SU-DHL-6 (cell line): ENCODE data around the gene BMERB1.

Experiments used
- CTCF ChIP-seq: fragments of 200-600 bp; sonication (generic); IDR thresholded peaks from one replicate; pipeline ENCODE4 v1.5.1; 2017; ENCODE audit warnings: antibody characterized with exemption, mild to moderate bottlenecking, low read length, moderate library complexity; ENCODE audit not compliant: insufficient read depth, poor library complexity, severe bottlenecking
- EZH2phosphoT487 ChIP-seq: fragments of 200-600 bp; sonication (generic), shearing (Covaris generic); conservative IDR thresholded peaks from 2 replicates; pipeline ENCODE4 v1.6.1; 2018; ENCODE audit warnings: mild to moderate bottlenecking, antibody characterized with exemption, low read length, moderate library complexity, mixed read lengths

DNA sequence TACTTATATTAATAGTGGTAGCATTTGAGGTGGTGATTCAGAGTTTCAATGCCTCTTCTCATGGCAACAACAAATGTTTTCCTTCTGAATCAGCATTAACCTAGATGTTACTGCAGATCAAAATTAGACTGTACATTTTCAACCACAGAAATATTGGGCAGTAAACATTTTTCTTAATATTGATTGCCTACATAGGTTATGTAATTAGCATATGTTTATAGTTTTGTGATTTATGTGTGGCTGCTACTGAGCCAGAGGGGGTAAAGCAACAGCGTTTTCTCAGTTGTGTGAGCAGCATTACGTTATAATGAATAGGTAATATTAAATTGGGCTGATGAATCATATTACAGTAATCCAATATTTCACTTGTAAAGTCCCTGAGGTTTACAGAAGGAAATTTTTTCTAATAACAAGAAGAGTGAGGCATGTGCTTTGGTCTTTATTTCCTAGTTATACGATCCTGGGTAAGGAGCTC, 18.8 kb upstream of the BMERB1 start:
- no peak for TF ChIP-seq CTCF
- TF ChIP-seq EZH2phosphoT487, result no peak
